GM12865 (cell line): ENCODE results near the gene ZBTB40.

ENCODE experiments used
- DNase-seq: peaks from one replicate; pipeline ENCODE4 v3.0.0; 2010; ENCODE audit warnings: low read depth
- H3K4me3 ChIP-seq: 2 replicates; pipeline ENCODE4 v1.5.1; 2011; ENCODE audit warnings: mild to moderate bottlenecking, low read depth, low read length, control low read depth
- TF ChIP-seq, protein P1 (sequence below): IDR thresholded peaks from 2 replicates; pipeline ENCODE4 v1.5.1; 2011; ENCODE audit warnings: low read length, control low read depth, low read depth, inconsistent platforms; ENCODE audit not compliant: insufficient read depth; ENCODE audit errors: missing control alignments

ZBTB40 gene

DNA sequence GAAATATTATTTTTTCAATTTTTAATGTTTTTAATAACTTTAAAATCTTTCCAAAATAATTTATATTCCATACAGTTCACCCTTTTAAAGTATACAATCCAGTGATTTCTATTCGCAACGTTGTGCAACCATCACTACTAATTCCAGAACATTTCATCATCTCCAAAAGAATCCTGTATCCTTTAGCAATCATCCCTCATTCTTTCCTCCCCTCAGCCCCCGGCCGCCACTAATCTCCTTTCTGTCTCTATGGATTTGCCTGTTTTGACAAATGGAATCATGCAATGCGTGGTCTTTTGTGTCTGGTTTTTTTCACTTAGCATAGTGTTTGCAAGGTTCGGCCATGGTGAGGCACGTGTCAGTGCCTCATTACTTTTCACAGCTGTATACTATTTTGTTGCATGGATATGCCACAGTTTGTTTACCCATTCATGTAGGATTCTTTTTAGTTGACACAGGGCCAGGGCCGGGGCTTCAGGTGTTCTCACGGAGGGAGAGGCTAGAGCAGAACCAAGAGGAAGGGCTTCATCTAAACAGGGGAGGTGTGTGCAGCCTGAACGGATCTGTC, 40.6 kb upstream of the ZBTB40 start:
- H3K4me3 ChIP-seq, result no peak overlapping the region
- TF ChIP-seq, protein P1, sequence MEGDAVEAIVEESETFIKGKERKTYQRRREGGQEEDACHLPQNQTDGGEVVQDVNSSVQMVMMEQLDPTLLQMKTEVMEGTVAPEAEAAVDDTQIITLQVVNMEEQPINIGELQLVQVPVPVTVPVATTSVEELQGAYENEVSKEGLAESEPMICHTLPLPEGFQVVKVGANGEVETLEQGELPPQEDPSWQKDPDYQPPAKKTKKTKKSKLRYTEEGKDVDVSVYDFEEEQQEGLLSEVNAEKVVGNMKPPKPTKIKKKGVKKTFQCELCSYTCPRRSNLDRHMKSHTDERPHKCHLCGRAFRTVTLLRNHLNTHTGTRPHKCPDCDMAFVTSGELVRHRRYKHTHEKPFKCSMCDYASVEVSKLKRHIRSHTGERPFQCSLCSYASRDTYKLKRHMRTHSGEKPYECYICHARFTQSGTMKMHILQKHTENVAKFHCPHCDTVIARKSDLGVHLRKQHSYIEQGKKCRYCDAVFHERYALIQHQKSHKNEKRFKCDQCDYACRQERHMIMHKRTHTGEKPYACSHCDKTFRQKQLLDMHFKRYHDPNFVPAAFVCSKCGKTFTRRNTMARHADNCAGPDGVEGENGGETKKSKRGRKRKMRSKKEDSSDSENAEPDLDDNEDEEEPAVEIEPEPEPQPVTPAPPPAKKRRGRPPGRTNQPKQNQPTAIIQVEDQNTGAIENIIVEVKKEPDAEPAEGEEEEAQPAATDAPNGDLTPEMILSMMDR, result no peak
- DNase-seq, result no peak

GRCh38 chr1:22411589-22411988, 40.1 kb upstream of the ZBTB40 start:
- no peak overlapping the region for H3K4me3 ChIP-seq
- TF ChIP-seq, protein P1, result no peak
- DNase-seq, result no peak

DNA sequence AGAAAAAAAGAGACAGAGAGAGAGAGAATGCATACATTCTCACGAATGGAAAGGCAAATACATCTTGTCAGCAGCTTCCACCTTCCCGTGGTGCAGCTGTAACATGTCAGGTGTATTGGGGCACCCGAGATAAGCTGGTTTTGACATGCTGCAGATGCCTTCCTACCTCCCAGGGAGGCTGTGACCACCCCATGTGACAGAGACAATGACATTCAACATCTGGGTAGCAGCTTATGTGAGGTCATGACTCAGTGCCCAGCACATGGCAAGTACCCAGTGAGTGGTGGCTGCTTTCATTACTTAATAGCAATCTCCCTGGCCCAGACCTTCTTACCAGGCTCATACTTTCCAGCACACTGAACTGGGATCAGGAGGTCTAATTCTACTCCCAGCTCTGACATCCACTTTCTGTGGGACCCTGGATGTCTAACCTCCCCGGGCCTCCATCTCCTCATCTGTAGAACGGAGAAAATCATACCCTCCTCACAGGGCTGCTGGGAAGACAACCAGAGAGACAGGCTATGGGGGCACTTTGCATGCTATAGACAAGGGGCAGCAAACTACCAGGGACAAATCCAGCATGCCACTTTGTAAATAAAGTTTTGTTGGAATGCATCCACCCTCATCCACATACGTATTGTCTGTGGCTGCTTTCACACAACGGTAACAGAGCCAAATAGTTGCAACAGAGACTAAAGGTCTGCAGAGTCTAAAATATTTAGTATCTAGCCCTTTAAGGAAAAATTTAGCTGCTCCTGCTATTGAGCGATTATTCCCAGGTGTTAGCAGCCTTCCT, 38.5 kb upstream of the ZBTB40 start:
- no peak overlapping the region for H3K4me3 ChIP-seq
- TF ChIP-seq, protein P1, result no peak
- no peak for DNase-seq

- no peak overlapping the region for H3K4me3 ChIP-seq
- DNase-seq, result no peak
Measured at GRCh38 chr1:22413799-22414198, 37.9 kb upstream of the ZBTB40 start.

GRCh38 chr1:22414244-22414751, 37.4 kb upstream of the ZBTB40 start:
- DNase-seq, result no peak
- TF ChIP-seq, protein P1, result no peak
- no peak overlapping the region for H3K4me3 ChIP-seq

More at GRCh38 chr1:22413799-22414198, 37.9 kb upstream of the ZBTB40 start:
- TF ChIP-seq, protein P1, result no peak

DNA sequence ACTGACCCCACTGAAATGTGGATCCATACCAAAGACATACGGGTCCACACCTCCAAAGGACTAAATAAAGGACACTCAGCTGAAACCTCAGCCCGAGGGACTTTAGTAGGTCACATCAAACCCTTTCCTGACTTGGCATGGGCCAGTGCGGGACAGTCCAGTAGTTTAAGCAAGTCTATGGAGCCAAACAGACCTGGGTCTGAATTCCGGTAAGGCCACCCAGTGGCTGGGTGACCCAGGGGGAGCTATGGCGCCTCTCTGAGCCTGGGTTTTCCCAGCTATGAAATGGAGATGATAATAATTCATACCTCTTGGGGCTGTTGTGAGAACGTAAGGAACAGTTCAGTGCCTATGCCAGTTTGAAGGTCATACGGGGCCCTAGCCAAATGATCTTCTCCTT, 36.2 kb upstream of the ZBTB40 start:
- H3K4me3 ChIP-seq, result no peak overlapping the region
- DNase-seq, result no peak
- TF ChIP-seq, protein P1, result no peak
